ENCODE results near the gene PARD3B. TPM values are rescaled to one million over a fixed set of nuclear protein-coding genes. Genes with fewer than 3 reads are reported as not detected.

The PARD3B gene
- total and polyA plus RNA-seq, 2 of the 8 experiments (the other 6 are each of a cell fraction or from before 2014, with no cell fraction given): 1.2 to 5.7 TPM

- no peak for TF ChIP-seq JUN (IDR thresholded peaks at IDR 0.05; ENCODE audit: low read depth, low read length)
- no peak for TF ChIP-seq TAF1 (IDR thresholded peaks at IDR 0.05; ENCODE audit: low read depth, low read length)
- TF ChIP-seq CHD2 (IDR thresholded peaks at IDR 0.05; ENCODE audit: low read length): no peak
- TF ChIP-seq GTF2F1 (IDR thresholded peaks at IDR 0.05; ENCODE audit: borderline replicate concordance, low read depth, low read length): no peak
These were observed 1112.8 kb downstream of the PARD3B start (continued) for GRCh38 chr2:205658068-205658467.

All from H1 (cell line).